Activated gamma-delta T cell treated with Interleukin-2 at 50 U/mL for 16 hours (primary cell): ENCODE results near the gene FBXL17.

Experiments used
- DNase-seq: peaks from one replicate; pipeline ENCODE4 v3.0.0-alpha.2; 2020

Gene FBXL17

DNA sequence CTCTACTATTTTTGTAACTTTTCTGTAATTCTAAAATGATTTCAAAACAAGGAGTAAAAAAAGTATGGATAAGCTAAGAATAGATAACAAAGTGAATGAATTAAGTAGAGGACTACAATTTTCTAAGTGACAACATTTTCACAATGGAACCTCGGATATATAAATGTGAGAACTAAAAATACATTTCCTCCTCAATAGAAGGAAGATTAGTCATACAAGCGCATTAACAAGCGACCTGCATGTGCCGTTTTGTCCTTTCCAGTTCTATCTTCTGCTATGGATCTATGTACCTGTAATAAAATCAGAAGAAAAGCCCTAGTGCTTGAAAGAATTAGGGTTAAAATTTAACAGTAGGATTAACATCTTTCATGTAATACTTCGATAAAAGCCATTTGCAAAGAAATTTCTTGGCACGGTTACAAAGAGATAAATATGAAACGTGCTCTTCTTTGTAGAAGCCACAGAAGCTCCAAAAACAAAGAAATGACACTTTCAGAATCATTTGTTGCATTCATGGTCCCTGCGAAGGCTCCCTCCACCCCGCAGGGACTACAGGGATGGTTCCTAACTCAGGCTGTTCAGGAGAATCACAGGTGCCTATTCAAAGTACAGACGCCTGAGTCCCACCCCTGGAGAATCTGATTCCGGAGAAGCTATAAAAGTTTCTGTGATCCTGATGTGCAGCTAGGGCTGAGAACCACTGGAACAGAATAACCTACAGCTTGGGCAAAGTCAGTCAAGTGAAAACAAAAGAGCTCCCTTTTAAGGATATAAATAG is 494.5 kb downstream of the FBXL17 start:
- DNase-seq: no peak

DNA sequence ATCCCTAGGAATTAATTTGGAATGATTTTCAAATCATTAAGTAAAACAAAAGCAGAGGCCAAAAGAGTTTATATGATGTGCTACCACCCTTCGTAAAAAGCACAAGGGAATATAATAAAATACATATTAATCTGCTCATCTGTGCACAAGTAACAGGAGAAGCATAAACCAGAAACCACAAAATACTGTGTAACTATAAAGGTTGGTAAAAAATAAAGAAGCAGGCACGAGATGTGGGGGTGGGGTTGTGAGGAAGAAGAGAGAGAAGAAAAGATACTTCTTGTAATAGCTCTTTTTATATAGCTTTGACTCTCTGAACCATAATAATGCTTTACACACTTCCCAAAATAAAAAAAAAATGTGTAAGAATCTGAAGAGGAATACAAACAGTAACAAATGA is 496.3 kb downstream of the FBXL17 start:
- no peak for DNase-seq

DNA sequence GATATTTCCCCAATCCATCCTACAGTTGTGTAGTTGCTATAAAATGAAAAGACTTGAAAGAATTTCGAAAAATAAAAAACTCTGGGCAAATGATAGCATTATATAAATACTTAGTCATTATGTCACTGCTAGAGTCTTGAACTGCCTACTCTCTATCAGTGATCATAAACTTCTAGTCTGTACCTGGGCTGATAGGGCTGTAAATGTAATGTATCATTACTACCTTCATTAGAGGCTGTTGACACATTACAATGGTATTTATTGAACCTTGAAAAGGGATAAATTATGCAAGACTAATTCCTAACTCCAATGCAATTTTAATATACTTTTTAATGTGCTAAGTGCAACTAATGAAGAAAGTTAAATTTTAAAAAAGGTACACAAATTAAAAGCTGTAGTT is 497.0 kb downstream of the FBXL17 start:
- DNase-seq: no peak

DNA sequence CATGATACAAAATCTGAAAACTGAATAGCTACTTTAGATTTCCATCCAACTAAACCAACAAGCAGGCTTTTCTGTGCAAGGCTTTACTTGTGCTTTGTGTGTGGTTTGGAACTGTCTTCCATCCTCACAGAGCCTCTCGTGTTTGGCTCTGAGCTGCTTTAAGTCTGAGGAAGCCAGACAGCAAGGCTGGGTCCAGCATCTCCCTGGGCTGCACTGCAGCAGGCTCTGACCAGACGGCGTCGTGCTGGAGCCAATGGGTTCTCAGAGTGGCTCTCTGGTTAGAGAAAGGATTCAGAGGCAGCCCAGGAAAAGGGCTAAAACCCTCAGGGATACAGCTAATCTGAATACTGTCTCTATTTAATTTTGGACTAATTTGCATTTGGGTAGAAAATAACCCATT is 503.2 kb downstream of the FBXL17 start:
- no peak for DNase-seq

DNA sequence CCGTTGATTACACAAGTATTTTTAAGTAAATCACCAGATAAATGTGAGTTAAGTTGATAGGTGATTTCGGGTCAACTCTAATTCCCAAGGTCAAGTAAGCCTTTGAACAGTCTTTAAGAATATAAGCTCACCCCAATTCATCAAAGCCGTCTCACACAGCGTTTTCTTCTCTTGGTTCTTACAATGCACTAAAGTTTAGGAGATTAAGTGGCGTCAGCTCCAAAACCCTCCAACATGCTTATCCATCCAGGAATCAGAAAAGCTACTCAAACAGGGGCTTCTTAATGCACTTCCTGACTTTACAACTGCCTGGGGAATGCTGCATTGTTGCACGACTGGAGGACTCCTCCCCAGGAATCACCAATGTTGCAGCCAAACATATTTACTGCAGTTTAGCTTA is 505.0 kb downstream of the FBXL17 start:
- no peak for DNase-seq

DNA sequence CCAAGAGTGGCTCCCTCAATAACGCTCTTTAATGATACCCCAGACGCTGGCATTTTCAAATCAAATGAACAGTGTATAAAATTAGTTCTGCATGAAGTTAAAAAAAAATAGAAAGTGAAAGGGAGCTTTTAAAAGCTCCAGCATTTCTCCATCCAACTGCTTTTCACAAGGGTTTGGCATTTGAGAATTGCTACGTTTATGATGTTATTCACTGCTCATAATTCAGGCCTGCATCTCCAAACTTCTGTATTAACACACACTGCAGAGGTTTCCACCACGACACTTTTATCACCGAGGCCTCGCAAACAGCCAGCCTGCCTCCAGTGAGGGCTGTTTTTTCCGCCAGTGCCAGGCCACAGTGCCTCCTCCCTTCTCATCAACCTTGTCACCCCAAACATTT is 505.6 kb downstream of the FBXL17 start:
- no peak for DNase-seq

DNA sequence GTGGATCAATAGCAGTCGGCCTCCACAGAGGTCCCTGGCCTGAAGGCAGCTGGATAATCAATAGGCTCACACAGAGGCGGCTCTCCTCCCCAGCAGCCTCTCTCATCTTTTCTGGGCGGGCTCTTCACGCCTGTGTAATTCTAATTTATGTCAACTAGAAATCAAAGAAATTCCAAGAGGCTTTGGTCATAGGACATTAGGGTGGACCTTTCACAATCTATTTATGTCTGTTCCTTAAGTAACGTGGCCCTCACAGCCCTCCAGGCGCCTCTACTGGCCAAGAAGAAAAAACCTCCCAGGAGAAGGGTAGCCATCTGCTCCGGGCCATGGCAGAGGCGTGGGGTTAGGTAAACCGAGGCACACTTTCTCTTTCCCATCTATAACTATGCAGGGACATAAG is 506.1 kb downstream of the FBXL17 start:
- DNase-seq: no peak

DNA sequence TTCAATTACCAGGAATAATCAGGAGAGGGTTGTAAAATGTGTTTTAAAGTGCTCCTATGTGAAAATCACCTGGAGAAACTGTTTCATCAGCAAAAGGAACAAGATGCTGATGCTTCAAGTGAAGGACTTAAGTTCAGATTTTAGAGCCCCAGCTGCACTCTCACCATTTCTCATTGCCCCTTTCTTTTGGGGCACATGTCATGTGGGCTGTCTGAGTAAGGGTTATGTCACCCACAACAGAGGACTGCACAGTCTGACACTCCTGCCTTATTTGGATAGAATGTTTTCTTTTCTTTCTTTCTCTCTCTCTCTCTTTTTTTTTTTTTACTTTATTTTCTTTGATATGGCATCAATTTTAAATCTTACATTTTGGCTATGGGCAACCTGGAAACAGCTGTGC is 507.1 kb downstream of the FBXL17 start:
- no peak for DNase-seq

DNA sequence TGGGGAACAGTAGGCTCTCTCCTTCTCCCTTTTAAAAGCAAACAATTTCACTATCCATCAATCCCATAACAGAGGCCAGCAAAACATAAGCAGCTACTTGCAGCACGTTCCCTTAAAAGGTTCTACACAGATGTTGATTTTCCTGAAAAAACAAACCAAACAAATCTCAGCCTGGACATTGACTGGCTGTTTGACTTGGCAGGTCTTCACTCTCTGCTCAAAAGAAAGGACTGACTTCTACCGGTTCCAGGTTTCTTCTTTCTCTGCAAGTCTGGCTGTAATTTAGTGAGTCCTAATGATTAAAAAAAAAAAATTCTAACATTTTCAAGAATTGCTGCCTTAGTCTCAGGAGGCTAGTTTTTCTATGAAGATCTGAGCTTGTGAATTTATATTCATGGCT is 508.0 kb downstream of the FBXL17 start:
- no peak for DNase-seq

DNA sequence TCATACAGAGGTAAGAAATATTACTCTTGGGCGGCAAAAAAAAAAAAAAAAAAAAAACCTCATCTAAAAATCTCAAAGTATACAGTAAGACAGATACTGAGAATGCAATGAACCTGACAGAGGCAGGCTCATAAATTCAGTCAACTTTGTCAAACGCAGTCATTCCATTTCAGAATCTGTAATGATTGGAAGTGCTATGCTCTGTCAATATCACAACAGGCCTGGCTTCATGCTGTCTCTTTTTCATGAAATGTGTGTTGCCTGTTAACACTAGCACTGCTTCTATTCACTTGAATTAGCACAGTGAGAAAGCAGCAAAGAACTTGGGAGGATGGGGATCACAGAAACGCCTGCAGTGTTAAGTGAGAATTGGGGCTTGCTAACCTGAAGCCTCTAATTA is 510.9 kb downstream of the FBXL17 start:
- no peak for DNase-seq

DNA sequence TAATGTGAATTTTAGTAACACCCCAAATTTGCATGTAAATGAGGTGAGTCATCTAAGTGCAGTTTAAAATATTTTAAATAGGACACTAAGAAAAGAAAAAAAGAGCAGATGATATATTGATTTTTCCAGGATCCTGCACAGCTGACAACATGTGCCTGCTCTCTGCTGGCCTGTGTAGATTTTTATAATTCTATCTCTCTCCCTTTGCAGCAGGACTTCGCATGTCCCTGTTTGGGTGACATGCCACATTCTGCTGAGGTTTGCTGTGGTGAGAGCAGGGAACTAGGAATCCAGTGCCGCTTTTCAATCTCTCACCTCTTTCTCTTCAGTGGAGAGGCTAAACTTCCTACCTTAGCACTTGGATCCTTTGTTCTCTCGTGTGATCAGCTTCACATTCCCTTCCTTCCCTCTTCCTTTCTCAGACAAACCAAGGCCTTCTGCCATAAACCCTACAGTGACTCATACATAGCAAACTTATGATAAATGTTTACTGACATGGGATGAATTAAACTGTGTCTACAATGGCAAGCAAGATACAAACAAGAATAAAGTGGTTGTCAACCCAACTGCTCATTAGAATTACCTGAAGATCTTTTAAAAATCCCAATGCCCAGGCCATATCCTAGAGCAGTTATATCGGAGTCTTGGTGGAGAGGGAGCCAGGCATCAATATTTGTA is 512.3 kb downstream of the FBXL17 start:
- no peak for DNase-seq

DNA sequence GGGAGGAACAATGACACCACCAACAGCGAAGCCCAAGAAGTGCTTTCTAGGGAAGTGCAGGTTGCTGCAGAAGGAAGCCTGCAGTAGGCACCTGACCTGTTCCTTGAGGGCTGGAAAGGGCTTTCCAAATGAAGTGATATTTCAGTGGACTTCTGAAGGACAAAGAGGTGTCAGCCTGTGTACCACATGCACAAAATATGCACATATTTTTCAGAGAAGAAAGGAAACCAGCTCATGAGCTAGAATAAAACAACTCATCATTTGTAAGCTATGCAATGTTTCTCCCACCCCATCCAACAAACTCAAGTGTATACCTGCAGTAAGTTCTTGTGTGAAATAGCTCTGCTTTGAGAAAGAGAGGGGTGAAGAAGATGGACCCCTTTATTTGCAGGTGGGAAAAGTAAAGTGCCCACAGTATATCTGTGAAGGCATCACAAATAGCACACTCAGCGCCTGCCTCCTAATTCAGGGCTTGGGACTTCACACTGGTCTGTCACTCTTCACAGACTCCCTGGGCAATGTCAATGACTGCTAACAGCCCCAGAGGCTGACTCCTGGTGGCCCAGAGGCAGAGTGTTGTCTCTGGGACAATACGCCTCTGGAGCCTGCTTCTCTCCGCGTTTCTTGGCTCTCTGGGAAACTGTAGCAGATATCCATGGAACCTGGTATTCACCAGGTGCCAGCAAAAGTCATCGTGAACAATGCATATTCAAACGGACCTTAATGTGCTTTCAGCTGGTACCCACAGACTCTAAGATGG is 513.1 kb downstream of the FBXL17 start:
- DNase-seq: no peak

DNA sequence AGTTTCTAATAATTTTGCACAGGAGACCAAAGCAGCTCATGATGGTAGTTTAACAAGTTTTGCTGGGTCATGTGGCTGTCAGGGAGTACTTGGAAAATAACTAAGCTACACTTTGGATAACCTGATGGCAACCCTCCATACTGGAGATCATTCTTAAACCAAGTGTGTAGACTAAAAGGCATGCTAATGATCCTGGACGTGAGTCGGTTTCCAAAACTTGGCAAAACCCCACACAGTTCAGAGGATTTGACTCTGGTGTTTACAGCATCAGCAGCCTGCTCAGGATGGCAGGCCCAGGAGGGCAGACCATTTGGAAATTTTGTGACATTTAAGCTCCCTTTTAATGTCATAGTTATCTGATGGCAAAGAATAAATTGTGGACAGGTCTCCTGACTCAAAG is 514.6 kb downstream of the FBXL17 start:
- DNase-seq: no peak

DNA sequence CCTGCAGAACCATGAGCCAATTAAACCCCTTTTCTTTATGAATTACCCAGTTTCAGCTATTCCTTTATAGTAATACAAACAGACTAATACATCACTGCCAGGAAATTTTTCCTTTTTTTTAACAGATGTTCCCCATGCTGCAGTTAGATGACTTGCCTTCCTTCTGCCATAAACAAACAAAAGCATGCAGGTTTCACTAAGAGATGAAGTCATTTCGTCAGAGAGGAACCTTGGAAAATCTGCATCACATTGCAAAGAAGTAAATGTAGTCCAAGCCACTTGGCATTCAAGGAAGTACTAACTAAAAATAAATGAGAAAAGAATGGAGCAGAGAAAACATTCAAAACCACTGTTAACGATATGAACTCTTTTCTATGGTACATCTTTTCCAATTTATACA is 517.1 kb downstream of the FBXL17 start:
- no peak for DNase-seq

DNA sequence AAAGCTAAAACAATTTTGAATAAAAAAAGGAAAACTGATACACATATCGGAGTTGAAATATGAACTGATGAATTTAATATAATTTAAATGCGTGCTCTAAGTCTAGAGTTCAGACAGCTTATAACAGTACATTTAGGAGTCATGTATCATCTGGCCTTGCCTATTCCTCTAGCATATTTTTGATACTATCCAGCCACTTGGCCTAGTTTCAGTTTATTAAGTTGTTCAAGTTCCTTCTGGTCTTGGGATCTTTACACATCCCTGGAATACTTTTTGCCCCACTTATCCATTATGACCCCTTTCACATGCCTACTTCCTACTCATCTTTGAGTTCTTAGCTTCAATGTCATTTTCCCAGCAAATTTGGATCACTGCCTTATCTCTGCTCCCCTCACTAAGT is 518.8 kb downstream of the FBXL17 start:
- no peak for DNase-seq

DNA sequence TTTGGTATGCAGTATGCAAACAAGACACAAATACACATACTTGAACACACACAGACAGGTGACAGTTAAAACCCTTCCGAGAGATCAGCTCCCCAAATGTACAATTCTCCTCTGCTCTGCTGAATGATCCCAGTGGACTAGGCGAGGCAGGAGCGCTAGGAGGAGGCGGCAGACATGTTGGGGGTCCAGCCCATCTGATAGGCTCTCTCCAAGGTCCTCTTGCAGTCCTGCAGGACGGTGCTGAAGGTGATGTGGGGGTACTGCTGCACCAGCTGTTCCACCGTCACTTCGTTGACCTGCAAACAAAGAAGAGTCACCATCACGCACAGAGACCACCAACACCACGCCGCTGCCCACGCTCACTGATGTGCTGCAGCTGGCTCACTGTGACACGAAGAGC is 520.3 kb downstream of the FBXL17 start:
- no peak for DNase-seq

DNA sequence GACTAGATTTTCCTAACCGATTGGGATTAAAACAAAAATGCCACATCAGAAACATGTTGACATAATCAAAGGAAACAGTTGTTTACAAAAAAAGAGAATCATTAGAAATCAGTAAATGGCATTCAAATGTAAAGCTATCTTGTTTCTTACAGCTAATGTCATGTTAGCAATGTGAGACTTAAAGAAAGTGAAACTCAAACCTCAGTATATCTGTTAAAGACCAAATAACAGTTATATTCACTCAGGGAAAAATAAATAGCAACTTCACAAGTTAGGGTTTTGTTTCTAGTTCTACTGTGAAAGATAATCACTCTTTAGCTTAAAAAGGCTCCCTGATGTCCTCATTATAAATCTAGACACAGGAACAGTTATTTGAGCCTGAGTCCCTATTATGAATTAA is 521.9 kb downstream of the FBXL17 start:
- no peak for DNase-seq

DNA sequence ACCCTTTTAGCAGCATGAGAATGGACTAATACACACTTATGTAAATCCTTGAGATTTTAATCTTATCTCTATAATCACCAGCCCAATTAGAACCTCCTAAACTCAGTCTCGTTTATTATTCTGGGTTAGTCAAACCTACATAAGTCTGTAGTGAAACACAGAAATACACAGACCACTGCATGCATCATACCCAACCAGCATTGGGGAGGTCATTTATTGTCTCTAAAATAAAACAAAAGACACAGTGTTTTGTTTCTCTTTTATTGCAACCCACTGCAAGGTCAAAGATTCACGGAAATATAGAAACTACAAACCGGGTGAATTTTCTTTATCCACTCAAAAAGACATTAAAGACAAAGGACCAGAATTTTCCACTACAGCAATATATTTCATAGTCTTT is 523.1 kb downstream of the FBXL17 start:
- DNase-seq: no peak

DNA sequence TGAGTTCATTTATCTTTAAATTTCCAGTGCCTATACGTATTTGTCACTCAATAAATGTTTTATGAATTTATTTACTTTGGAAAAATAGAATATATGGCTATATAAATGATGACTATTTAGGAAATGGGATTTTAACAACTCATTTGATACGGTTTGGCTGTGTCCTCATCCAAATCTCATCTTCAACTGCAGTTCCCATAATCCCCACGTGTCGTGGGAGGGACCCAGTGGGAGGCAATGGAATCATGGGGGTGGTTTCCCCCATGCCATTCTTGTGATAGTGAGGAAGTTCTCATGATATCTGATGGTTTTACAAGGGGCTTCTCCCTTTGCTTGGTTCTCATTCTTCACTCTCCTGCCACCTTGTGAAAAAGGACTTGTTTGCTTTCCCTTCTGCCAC is 523.6 kb downstream of the FBXL17 start:
- no peak for DNase-seq

DNA sequence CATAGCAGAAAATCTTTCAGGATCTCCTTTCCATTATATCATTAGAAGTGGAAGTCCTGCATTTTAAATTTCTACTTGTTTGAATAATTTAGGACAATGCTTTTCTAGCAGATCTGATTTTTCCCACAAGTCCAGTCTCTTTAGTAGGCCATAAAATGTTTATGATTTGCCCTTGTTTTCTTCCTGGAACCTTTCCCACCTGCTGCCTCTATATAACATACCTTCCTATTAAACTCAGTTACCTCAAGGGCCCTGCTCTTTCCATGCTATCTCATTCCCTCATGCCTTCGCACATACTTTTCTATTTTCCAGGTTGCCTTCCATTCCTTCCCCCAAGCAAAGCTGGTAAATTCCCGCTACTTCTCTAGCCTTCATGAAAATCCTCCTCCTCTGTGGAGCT is 524.1 kb downstream of the FBXL17 start:
- no peak for DNase-seq

DNA sequence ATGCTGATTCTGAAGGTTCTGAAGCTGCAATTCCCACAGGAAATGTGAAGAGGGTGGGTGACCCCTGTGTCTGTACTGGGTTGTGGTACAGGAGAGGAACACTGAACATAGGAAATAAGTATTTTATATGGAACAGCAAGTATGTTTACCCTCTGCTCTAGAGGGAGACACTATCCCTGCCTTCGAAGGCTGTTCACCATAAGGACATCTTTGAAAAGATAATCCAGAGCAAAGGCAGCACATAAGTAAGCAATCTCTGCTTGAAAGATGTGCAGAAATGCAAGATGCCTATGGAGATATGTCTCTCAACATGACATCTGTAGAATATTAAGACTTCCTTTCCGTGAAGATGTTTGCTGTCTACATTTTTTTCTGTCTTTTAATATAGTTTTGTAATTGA is 526.7 kb downstream of the FBXL17 start:
- no peak for DNase-seq

DNA sequence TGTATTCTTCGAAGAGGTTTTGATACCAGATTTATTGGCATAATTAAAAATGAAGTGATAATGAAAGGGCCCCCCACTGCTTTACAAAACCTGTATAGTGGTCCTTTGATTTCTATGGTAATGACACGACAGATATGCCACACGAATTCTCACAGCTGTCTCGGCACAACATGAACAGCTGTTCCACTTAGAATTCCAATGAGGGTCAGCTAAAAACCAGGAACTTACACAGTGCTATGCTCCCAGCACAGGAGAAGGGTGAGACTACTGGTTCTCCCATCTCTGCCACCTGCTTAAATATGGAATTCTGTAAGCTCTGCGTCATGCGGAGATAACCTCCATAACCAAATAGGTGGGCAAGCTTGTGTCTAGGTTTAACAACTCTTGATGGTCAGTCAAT is 528.2 kb downstream of the FBXL17 start:
- DNase-seq: no peak

DNA sequence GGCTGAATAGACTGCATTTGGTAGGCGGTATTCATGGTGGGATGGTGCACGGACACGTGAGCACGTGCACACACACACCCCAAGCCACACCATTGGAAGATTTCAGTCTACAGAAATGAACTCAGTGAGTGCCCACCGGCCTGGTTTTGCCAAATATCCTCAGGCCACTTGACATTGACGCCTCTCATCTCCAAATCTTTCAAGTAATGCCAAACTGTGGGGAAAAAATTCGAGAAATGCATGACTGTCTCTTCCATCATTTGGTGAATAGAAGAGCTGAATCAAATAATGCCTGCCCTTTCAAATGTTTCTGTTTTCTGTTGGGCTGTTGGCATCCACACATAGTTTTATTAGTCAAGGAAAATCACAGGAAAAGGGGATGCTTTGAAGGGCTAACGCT is 528.9 kb downstream of the FBXL17 start:
- DNase-seq: no peak

DNA sequence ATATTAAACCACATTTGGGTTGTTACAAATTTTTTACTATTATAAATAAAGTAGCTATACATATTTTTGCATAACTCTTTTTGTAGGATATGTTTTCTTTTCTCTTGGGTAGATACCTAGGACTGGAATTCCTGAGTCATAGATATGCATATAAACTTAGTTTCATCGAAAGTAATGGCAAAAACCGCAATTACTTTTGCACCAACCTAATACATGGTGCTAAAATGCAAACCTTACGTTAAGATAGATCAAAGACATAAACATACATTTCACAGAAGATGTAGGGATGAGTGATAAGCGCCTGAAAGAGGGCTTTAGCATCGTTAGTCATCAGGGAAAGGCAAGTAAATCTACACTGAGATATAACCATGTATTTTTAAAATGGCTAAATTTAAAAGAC is 532.8 kb downstream of the FBXL17 start:
- DNase-seq: no peak
